ENCODE measurements around the gene GNAT2. TPM values are rescaled to one million over a fixed set of nuclear protein-coding genes. Genes with fewer than 3 reads are reported as not detected.

GNAT2 gene
- total RNA-seq, 1 donor from 2014 or later, result not detected

- Histone ChIP-seq H3K79me2 (ENCODE audit: insufficient read depth, low read length) (peaks cover 19% of the 10 kb centered on the region), H3K9me3 (ENCODE audit: insufficient read depth, low read depth, low read length) (no peaks in the 10 kb centered on the region), H2AFZ (ENCODE audit: low read depth, low read length) (no peak overlapping the region), H3K9ac (ENCODE audit: low read length) (no peak overlapping the region), H3K27ac (ENCODE audit: low read depth, low read length) (no peak overlapping the region), H3K4me1 (ENCODE audit: insufficient read depth, low read length) (no peaks in the 10 kb centered on the region), H3K4me2 (ENCODE audit: low read length) (no peak overlapping the region), H4K20me1 (ENCODE audit: insufficient read depth, low read length) (peaks cover 17% of the 10 kb centered on the region), H3K36me3 (ENCODE audit: insufficient read depth, low read length) (peaks cover 55% of the 10 kb centered on the region), H3K27me3 (ENCODE audit: insufficient read depth, low read length) (no peaks in the 10 kb centered on the region), H3K4me3 (ENCODE audit: insufficient read depth, low read depth, low read length) (no peak overlapping the region)
- no peak for DNase-seq (ENCODE audit: low read depth)
- Mint-ChIP-seq H3K4me3 (ENCODE audit: unreplicated experiment) (no peak overlapping the region), H3K4me1 (ENCODE audit: low read depth, unreplicated experiment) (no peaks in the 10 kb centered on the region), H3K36me3 (ENCODE audit: low read depth, unreplicated experiment) (peaks cover 28% of the 10 kb centered on the region), H3K9me3 (ENCODE audit: unreplicated experiment) (no peaks in the 10 kb centered on the region), H3K27me3 (ENCODE audit: low read depth, unreplicated experiment) (no peaks in the 10 kb centered on the region), H3K27ac (ENCODE audit: unreplicated experiment) (no peak overlapping the region)
- no peak for FAIRE-seq
- TF ChIP-seq, protein P1, sequence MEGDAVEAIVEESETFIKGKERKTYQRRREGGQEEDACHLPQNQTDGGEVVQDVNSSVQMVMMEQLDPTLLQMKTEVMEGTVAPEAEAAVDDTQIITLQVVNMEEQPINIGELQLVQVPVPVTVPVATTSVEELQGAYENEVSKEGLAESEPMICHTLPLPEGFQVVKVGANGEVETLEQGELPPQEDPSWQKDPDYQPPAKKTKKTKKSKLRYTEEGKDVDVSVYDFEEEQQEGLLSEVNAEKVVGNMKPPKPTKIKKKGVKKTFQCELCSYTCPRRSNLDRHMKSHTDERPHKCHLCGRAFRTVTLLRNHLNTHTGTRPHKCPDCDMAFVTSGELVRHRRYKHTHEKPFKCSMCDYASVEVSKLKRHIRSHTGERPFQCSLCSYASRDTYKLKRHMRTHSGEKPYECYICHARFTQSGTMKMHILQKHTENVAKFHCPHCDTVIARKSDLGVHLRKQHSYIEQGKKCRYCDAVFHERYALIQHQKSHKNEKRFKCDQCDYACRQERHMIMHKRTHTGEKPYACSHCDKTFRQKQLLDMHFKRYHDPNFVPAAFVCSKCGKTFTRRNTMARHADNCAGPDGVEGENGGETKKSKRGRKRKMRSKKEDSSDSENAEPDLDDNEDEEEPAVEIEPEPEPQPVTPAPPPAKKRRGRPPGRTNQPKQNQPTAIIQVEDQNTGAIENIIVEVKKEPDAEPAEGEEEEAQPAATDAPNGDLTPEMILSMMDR (IDR thresholded peaks at IDR 0.05; ENCODE audit: insufficient read depth, low read depth, low read length), result no peak
- TF ChIP-seq EZH2 (IDR thresholded peaks at IDR 0.05; ENCODE audit: insufficient read depth, low read length), result no peak
Observed at GRCh38 chr1:109586055-109586454, 33.4 kb downstream of the GNAT2 start.

DNA sequence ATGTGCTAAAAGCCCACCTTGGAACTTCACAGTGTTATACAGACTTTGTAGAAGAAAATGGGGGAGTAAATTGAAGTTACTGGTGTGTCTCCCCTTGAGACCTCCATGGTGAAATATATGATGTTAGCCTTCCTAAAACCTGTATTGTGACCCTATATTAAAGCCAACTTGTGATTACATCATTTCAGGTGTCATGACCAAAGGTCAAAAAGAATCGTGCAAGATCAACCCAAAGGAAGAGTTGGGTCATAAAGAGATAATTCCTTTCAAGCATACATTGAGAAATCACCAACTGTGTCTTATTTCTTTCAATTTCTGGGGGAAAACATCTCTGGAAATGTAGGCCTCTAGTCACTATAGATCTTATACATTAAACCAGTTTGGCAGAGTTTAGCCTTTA, 34.6 kb downstream of the GNAT2 start:
- Histone ChIP-seq H2AFZ (ENCODE audit: low read depth, low read length) (no peak overlapping the region), H3K4me2 (ENCODE audit: low read length) (no peak overlapping the region), H3K79me2 (ENCODE audit: insufficient read depth, low read length) (peaks cover 24% of the 10 kb centered on the region), H3K9me3 (ENCODE audit: insufficient read depth, low read depth, low read length) (no peaks in the 10 kb centered on the region), H3K9ac (ENCODE audit: low read length) (no peak overlapping the region), H3K36me3 (ENCODE audit: insufficient read depth, low read length) (peaks cover 61% of the 10 kb centered on the region), H3K4me3 (ENCODE audit: insufficient read depth, low read depth, low read length) (no peak overlapping the region), H3K27ac (ENCODE audit: low read depth, low read length) (no peak overlapping the region), H3K27me3 (ENCODE audit: insufficient read depth, low read length) (no peaks in the 10 kb centered on the region), H4K20me1 (ENCODE audit: insufficient read depth, low read length) (peaks cover 22% of the 10 kb centered on the region), H3K4me1 (ENCODE audit: insufficient read depth, low read length) (no peaks in the 10 kb centered on the region)
- TF ChIP-seq EZH2 (IDR thresholded peaks at IDR 0.05; ENCODE audit: insufficient read depth, low read length), result no peak
- TF ChIP-seq, protein P1 (IDR thresholded peaks at IDR 0.05; ENCODE audit: insufficient read depth, low read depth, low read length), result no peak
- DNase-seq (ENCODE audit: low read depth) (no peak), FAIRE-seq (no peak)
- H3K27ac Mint-ChIP-seq (ENCODE audit: unreplicated experiment), result no peak overlapping the region
- H3K9me3 Mint-ChIP-seq (ENCODE audit: unreplicated experiment), result no peaks in the 10 kb centered on the region
- no peaks in the 10 kb centered on the region for H3K27me3 Mint-ChIP-seq (ENCODE audit: low read depth, unreplicated experiment)
- peaks cover 30% of the 10 kb centered on the region for H3K36me3 Mint-ChIP-seq (ENCODE audit: low read depth, unreplicated experiment)
- H3K4me1 Mint-ChIP-seq (ENCODE audit: low read depth, unreplicated experiment), result no peaks in the 10 kb centered on the region
- H3K4me3 Mint-ChIP-seq (ENCODE audit: unreplicated experiment), result no peak overlapping the region

DNA sequence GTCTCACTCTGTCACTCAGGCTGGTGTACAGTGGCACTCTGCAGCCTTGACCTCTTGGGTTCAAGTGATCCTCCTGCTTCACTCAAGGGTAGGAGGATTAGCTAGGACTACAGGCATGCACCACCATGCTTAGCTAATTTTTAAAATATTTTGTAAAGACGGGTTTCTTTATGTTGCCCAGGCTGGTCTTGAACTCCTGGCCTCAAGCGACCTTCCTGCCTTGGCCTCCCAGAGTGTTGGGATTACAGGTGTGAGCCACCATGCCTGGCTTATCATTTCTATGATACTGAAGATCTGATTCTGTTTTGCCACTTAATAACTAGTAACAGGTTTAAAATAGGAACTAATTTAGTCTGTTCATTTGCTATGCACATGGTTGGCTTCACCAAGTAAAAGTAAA, 37.4 kb downstream of the GNAT2 start:
- no peaks in the 10 kb centered on the region for H3K9me3 Mint-ChIP-seq (ENCODE audit: unreplicated experiment)
- Histone ChIP-seq H3K36me3 (ENCODE audit: insufficient read depth, low read length) (peaks cover 53% of the 10 kb centered on the region), H3K4me3 (ENCODE audit: insufficient read depth, low read depth, low read length) (no peak overlapping the region), H4K20me1 (ENCODE audit: insufficient read depth, low read length) (peaks cover 34% of the 10 kb centered on the region), H3K4me1 (ENCODE audit: insufficient read depth, low read length) (peaks cover 6% of the 10 kb centered on the region), H3K9me3 (ENCODE audit: insufficient read depth, low read depth, low read length) (no peaks in the 10 kb centered on the region), H3K4me2 (ENCODE audit: low read length) (no peak overlapping the region), H3K79me2 (ENCODE audit: insufficient read depth, low read length) (peaks cover 44% of the 10 kb centered on the region), H2AFZ (ENCODE audit: low read depth, low read length) (no peak overlapping the region), H3K9ac (ENCODE audit: low read length) (no peak overlapping the region), H3K27ac (ENCODE audit: low read depth, low read length) (no peak overlapping the region), H3K27me3 (ENCODE audit: insufficient read depth, low read length) (no peaks in the 10 kb centered on the region)
- FAIRE-seq, result no peak
- H3K36me3 Mint-ChIP-seq (ENCODE audit: low read depth, unreplicated experiment), result peaks cover 21% of the 10 kb centered on the region
- no peak overlapping the region for H3K4me3 Mint-ChIP-seq (ENCODE audit: unreplicated experiment)
- no peak for TF ChIP-seq EZH2 (IDR thresholded peaks at IDR 0.05; ENCODE audit: insufficient read depth, low read length)
- TF ChIP-seq, protein P1 (IDR thresholded peaks at IDR 0.05; ENCODE audit: insufficient read depth, low read depth, low read length), result no peak
- no peak for DNase-seq (ENCODE audit: low read depth)
- H3K4me1 Mint-ChIP-seq (ENCODE audit: low read depth, unreplicated experiment), result peaks cover 8% of the 10 kb centered on the region
- H3K27ac Mint-ChIP-seq (ENCODE audit: unreplicated experiment), result no peak overlapping the region
- H3K27me3 Mint-ChIP-seq (ENCODE audit: low read depth, unreplicated experiment), result no peaks in the 10 kb centered on the region

All from astrocyte (in vitro differentiated cells and primary cell).